Measurements from ENCODE around the gene INPP5A.

DNA sequence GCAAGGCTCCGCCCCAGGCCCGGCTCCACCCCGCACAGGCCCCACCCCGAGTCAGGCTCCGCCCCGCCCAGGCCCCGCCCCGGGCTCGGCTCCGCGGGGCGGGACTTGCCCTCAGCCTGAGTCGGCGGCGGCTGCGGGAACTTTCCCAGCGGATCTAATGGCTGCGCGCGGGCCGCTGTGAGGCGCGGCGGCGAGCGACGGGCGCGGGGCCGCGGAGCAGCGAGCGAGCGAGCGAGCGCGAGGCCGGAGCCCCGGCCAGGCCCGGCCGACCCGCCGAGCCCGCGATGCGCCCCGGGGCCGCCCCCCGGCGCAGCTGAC lies at the start of gene INPP5A:
- TF ChIP-seq, protein P1, sequence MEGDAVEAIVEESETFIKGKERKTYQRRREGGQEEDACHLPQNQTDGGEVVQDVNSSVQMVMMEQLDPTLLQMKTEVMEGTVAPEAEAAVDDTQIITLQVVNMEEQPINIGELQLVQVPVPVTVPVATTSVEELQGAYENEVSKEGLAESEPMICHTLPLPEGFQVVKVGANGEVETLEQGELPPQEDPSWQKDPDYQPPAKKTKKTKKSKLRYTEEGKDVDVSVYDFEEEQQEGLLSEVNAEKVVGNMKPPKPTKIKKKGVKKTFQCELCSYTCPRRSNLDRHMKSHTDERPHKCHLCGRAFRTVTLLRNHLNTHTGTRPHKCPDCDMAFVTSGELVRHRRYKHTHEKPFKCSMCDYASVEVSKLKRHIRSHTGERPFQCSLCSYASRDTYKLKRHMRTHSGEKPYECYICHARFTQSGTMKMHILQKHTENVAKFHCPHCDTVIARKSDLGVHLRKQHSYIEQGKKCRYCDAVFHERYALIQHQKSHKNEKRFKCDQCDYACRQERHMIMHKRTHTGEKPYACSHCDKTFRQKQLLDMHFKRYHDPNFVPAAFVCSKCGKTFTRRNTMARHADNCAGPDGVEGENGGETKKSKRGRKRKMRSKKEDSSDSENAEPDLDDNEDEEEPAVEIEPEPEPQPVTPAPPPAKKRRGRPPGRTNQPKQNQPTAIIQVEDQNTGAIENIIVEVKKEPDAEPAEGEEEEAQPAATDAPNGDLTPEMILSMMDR (IDR thresholded peaks at IDR 0.05; ENCODE audit: poor library complexity): no peak
- no peak for TF ChIP-seq EZH2 (IDR thresholded peaks at IDR 0.05; ENCODE audit: borderline replicate concordance)
